ENCODE measurements around the gene ZAP70.

GRCh38 chr2:97732436-97733340 lies 19.3 kb downstream of the ZAP70 start:
- TF ChIP-seq CTCF (IDR thresholded peaks at IDR 0.05) (no peak), POLR2A (IDR thresholded peaks at IDR 0.05) (no peak)
